Left lung (tissue), 10 donors: ENCODE measurements around the gene SRCIN1. TPM values are rescaled to one million over a fixed set of nuclear protein-coding genes. Genes with fewer than 3 reads are reported as not detected.

Experiments
- ATAC-seq: fragments of 200-7000 bp; cut with Tn5 transposase; one replicate; pipeline ENCODE4 v1.9.1; 2020; ENCODE audit warnings: moderate library complexity
- DNase-seq, 4 donors: peaks; one replicate each; pipeline ENCODE4 v3.0.0-alpha.2; 2013 to 2020
- H3K27ac ChIP-seq, 2 donors: fragments of 200-600 bp; sonication (generic) in 1 of 2; one replicate each; pipeline versions ENCODE4 v1.5.0 to v1.8.0; 2020 to 2021
- H3K27me3 ChIP-seq, 2 donors: fragments of 200-600 bp; sonication (generic) in 1 of 2; one replicate each; pipeline versions ENCODE4 v1.5.0 to v1.8.0; 2020 to 2021
- H3K36me3 ChIP-seq, 2 donors: fragments of 200-600 bp; sonication (generic) in 1 of 2; one replicate each; pipeline versions ENCODE4 v1.5.0 to v1.8.0; 2020 to 2021
- H3K4me1 ChIP-seq, 2 donors: fragments of 200-600 bp; one replicate each; pipeline ENCODE4 v1.8.0; 2021
- H3K4me3 ChIP-seq, 2 donors: fragments of 200-600 bp; sonication (generic) in 1 of 2; one replicate each; pipeline versions ENCODE4 v1.5.0 to v1.8.0; 2020 to 2021; ENCODE audit warnings: mild to moderate bottlenecking in 1 of 2
- H3K9me3 ChIP-seq, 2 donors: fragments of 200-600 bp; sonication (generic) in 1 of 2; one replicate each; pipeline versions ENCODE4 v1.5.0 to v1.8.0; 2020 to 2021
- intact Hi-C, 2 donors: fragments of 100-400 bp; cut with DNase I; formaldehyde crosslinking; loops; one replicate each; pipeline versions ENCODE4 v1.11.2 to v1.14.2; 2022
- polyA plus RNA-seq, 6 donors: library from polyadenylated mRNA; unstranded; fragments of 120-200 nt; gene quantifications; one replicate each; pipeline ENCODE4 v1.2.1, GENCODE V29; 2013; ENCODE audit not compliant: insufficient read length in 6 of 6
- total RNA-seq, 2 donors: library from RNA; stranded (reverse); fragmentation: NEBNext Ultra II Directional; extraction: Animal tissue kit (Norgen Biotek cat#: 25700); gene quantifications; one replicate each; pipeline ENCODE4 v1.2.1, GENCODE V29; 2021
- TF ChIP-seq, protein P1 (sequence below), 2 donors: fragments of 200-600 bp; sonication (generic) in 1 of 2; IDR thresholded peaks; one replicate each; pipeline versions ENCODE4 v1.5.0 to v1.8.0; 2021; ENCODE audit warnings: antibody characterized with exemption in 2 of 2
- donor health status: DM: no; HTN: yes; CAD: no.
- donor health status: DM: no; HTN: no; CAD: no.

SRCIN1 gene
- total and polyA plus RNA-seq, 8 donors = 2.7 to 10.6 (median 7.4) TPM

DNA sequence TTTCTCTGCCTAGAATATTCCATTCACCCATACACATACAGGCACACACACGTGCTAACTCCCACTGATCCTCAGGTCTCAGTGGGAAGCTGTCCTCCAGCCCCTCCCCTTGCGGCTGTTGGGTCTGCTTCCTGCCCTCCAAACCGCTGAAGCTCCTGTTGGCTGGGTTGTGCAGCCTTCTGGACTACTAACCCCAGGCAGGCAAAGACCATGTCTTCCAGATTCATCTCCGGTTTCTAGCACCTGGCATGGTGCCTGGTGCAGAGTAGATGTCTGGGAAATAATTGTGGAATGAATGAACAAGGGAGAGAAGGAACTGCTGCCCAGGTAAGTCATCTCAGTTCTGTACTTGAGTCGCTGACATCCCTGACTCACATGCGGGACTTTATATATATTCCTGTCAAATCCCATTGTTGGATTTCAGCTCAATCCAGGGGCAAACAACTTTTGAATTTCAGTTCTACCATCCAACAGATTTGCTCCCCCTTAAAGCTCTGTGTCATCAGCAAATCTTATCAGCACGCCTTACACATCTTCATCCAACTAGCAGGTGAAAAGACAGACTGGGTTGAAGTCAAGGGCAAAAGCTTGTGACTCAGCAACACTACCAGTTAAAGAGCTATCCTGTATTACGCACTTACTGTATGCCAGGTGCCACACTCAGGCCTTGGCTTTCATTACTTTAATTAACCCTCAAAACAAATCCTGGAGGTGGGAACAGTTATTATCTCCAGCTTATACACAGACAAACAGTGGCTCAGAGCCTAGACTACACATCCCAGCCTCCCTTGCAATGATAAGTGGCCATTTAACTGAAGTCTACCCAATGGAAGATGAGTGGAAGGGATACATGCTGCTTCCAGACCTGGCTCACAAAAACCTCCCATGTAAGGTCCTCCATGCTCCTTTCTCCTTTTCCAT, 51.1 kb downstream of the SRCIN1 start:
- ATAC-seq (no peak), DNase-seq (no peak)
- Histone ChIP-seq H3K4me3 (no peak overlapping the region), H3K27ac (no peak overlapping the region), H3K36me3 (no peaks in the 10 kb centered on the region), H3K9me3 (no peaks in the 10 kb centered on the region), H3K4me1 (peaks cover 11 to 27% of the 10 kb centered on the region in 2 donors), H3K27me3 (peaks cover 0 to 27% of the 10 kb centered on the region in 2 donors)
- TF ChIP-seq, protein P1, sequence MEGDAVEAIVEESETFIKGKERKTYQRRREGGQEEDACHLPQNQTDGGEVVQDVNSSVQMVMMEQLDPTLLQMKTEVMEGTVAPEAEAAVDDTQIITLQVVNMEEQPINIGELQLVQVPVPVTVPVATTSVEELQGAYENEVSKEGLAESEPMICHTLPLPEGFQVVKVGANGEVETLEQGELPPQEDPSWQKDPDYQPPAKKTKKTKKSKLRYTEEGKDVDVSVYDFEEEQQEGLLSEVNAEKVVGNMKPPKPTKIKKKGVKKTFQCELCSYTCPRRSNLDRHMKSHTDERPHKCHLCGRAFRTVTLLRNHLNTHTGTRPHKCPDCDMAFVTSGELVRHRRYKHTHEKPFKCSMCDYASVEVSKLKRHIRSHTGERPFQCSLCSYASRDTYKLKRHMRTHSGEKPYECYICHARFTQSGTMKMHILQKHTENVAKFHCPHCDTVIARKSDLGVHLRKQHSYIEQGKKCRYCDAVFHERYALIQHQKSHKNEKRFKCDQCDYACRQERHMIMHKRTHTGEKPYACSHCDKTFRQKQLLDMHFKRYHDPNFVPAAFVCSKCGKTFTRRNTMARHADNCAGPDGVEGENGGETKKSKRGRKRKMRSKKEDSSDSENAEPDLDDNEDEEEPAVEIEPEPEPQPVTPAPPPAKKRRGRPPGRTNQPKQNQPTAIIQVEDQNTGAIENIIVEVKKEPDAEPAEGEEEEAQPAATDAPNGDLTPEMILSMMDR (IDR thresholded peaks at IDR 0.05) = no peak
- intact Hi-C loops = no loop called here

- H3K4me3 ChIP-seq = no peak overlapping the region
- no peak for DNase-seq
- H3K9me3 ChIP-seq = no peaks in the 10 kb centered on the region
- H3K27ac ChIP-seq = no peak overlapping the region
- H3K27me3 ChIP-seq = peaks cover 0 to 27% of the 10 kb centered on the region in 2 donors
- H3K36me3 ChIP-seq = no peaks in the 10 kb centered on the region
- ATAC-seq = no peak
- intact Hi-C loops = no loop called here
- peaks cover 2 to 3% of the 10 kb centered on the region in 2 donors for H3K4me1 ChIP-seq
- TF ChIP-seq, protein P1 (IDR thresholded peaks at IDR 0.05) = no peak
These were observed 53.4 kb downstream of the SRCIN1 start for GRCh38 chr17:38552343-38552742.

DNA sequence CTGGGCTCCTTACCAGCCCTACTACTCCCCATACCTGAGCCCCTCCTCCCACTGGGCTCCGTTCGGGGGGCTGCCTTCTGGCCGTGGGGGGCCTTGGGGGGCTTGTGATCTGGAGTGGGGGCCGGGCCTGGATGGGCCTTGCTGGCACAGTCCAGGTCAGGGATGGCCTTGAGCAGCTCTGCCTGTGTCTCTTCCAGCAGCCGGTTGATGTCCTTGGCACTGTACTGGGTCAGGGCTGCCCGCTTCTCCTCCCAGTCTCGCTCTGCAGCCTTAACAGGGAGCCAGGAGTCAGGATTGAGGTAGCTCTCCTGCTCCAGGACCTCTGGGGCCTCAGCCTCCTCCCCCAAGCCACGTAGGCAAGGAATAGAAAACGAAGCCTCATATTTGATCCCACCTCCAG, 54.6 kb downstream of the SRCIN1 start:
- H3K36me3 ChIP-seq = no peaks in the 10 kb centered on the region

DNA sequence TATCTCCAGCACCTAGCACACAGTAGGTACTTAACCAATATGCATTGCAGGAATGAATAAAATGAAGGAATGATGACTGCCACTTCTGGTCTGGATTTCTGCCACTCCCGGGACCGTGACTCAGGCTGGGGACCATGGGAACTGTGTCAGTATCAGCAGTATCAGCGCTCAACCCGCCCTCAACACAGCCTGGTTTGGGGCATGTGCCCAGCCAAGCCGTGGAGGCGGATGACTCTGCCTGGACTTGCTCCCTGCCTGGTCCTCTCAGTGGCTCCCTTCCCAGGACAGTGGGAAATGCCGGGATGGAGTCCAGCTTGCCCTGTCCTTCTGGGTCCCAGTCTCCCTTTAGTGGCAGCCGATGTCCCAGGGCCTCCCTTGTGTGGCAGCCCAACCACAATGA, 55.1 kb downstream of the SRCIN1 start:
- peaks cover 0 to 44% of the 10 kb centered on the region in 2 donors for H3K27me3 ChIP-seq
- no peak for DNase-seq
- no peak overlapping the region for H3K27ac ChIP-seq
- H3K36me3 ChIP-seq = no peaks in the 10 kb centered on the region
- intact Hi-C loops = no loop called here
- H3K4me1 ChIP-seq = no peaks in the 10 kb centered on the region
- TF ChIP-seq, protein P1 (IDR thresholded peaks at IDR 0.05) = no peak
- ATAC-seq = peak; percentile 33
- no peaks in the 10 kb centered on the region for H3K9me3 ChIP-seq
- no peak overlapping the region for H3K4me3 ChIP-seq

More for the DNA sequence above, 54.6 kb downstream of the SRCIN1 start:
- Histone ChIP-seq H3K27ac (no peak overlapping the region), H3K9me3 (no peaks in the 10 kb centered on the region), H3K4me3 (no peak overlapping the region), H3K27me3 (peaks cover 0 to 39% of the 10 kb centered on the region in 2 donors), H3K4me1 (no peaks in the 10 kb centered on the region)
- TF ChIP-seq, protein P1 (IDR thresholded peaks at IDR 0.05) = no peak
- intact Hi-C loops = no loop called here
- ATAC-seq (no peak), DNase-seq (no peak)

GRCh38 chr17:38549285-38549684, 56.5 kb downstream of the SRCIN1 start:
- DNase-seq (no peak), ATAC-seq (no peak)
- intact Hi-C loops = no loop called here
- Histone ChIP-seq H3K36me3 (no peaks in the 10 kb centered on the region), H3K9me3 (no peaks in the 10 kb centered on the region), H3K27ac (no peak overlapping the region), H3K4me3 (no peak overlapping the region), H3K4me1 (no peaks in the 10 kb centered on the region), H3K27me3 (peaks cover 0 to 56% of the 10 kb centered on the region in 2 donors)
- TF ChIP-seq, protein P1 (IDR thresholded peaks at IDR 0.05) = no peak
